Measurements from ENCODE around the gene CEP128. TPM values are rescaled to one million over a fixed set of nuclear protein-coding genes. Genes with fewer than 3 reads are reported as not detected.

Gene CEP128
- polyA plus RNA-seq, 1 of the 3 experiments (the other 2 are of a cell fraction): 1.2 TPM

GRCh38 chr14:80867798-80868197 lies 73.7 kb downstream of the CEP128 start:
- Histone ChIP-seq H4K20me1 (ENCODE audit: insufficient read depth) (no peaks in the 10 kb centered on the region), H3K9me2 (no peaks in the 10 kb centered on the region), H3K9ac (no peak overlapping the region), H3K4me1 (ENCODE audit: control insufficient read depth in 1 of 2, insufficient read depth in 2 of 2, low read depth in 1 of 2, low read length in 1 of 2) (no peaks in the 10 kb centered on the region), H3K9me3 (peaks cover 10% of the 10 kb centered on the region; the same call in 1 of the 2 replicates), H3F3A (replicated peaks; ENCODE audit: insufficient read depth) (peaks cover 6% of the 10 kb centered on the region), H3K27me3 (ENCODE audit: insufficient read depth) (no peaks in the 10 kb centered on the region), H3K4me3 (ENCODE audit: low read depth in 2 of 2, low read length in 1 of 2) (no peak overlapping the region), H3K36me3 (replicated peaks in 1 of 2; ENCODE audit: control insufficient read depth in 1 of 2, insufficient read depth in 2 of 2, low read length in 1 of 2) (peaks cover 0 to 15% of the 10 kb centered on the region in 2 experiments), H3K4me2 (no peak overlapping the region), H3K79me2 (ENCODE audit: insufficient read depth) (no peaks in the 10 kb centered on the region), H3K27ac (ENCODE audit: low read depth in 2 of 2, low read length in 1 of 2) (no peak overlapping the region), H2AFZ (ENCODE audit: low read depth) (no peak overlapping the region)
- WGBS (ENCODE audit: low lambda C conversion rate): 96% methylated on average over 2 of the region's 2 CpGs
- POLR2A ChIA-PET: no interaction called here
- TF ChIP-seq MAX (IDR thresholded peaks at IDR 0.05; ENCODE audit: low read depth): no peak
- TF ChIP-seq TCF12 (IDR thresholded peaks at IDR 0.05): no peak
- no peak for TF ChIP-seq SMC3 (IDR thresholded peaks at IDR 0.05; ENCODE audit: low read depth, low read length)
- DNase-seq: no peak
- CTCF ChIA-PET: interaction anchor here (1.3 kb wide), 1 partner anchor 37 kb away, joined by 3 read pairs; no protein-coding TSS in a partner anchor

- H3K79me2 ChIP-seq (ENCODE audit: insufficient read depth): no peaks in the 10 kb centered on the region
- H3K4me2 ChIP-seq: no peak overlapping the region
- H3K4me1 ChIP-seq (ENCODE audit: control insufficient read depth in 1 of 2, insufficient read depth in 2 of 2, low read depth in 1 of 2, low read length in 1 of 2): no peaks in the 10 kb centered on the region
- no peaks in the 10 kb centered on the region for H3K9me2 ChIP-seq
- no peak overlapping the region for H3K9ac ChIP-seq
- no peak for DNase-seq
- H3K27me3 ChIP-seq (ENCODE audit: insufficient read depth): no peaks in the 10 kb centered on the region
- H3K36me3 ChIP-seq (replicated peaks in 1 of 2; ENCODE audit: control insufficient read depth in 1 of 2, insufficient read depth in 2 of 2, low read length in 1 of 2): peaks cover 0 to 15% of the 10 kb centered on the region in 2 experiments
- POLR2A ChIA-PET: no interaction called here
- TF ChIP-seq PBX3 (IDR thresholded peaks at IDR 0.05): no peak
- TF ChIP-seq CTCF (IDR thresholded peaks at IDR 0.05): no peak
- TF ChIP-seq IRF3 (IDR thresholded peaks at IDR 0.05; ENCODE audit: low read depth, low read length): no peak
- no peak for TF ChIP-seq MXI1 (IDR thresholded peaks at IDR 0.05; ENCODE audit: low read depth, low read length)
- no peak for TF ChIP-seq FOXJ3 (CRISPR knock-in tag; IDR thresholded peaks at IDR 0.05)
- no peak for TF ChIP-seq GABPA (IDR thresholded peaks at IDR 0.05; ENCODE audit: low read depth)
- TF ChIP-seq POLR2AphosphoS5 (IDR thresholded peaks at IDR 0.05; ENCODE audit: low read depth, low read length): no peak
- no peak for TF ChIP-seq NRF1 (IDR thresholded peaks at IDR 0.05; ENCODE audit: low read depth, low read length)
- no peak for TF ChIP-seq SIN3A (IDR thresholded peaks at IDR 0.05; ENCODE audit: borderline replicate concordance, low read depth, low read length)
- TF ChIP-seq YY1 (IDR thresholded peaks at IDR 0.05; ENCODE audit: low read depth): no peak
- no peak for TF ChIP-seq TCF12 (IDR thresholded peaks at IDR 0.05)
- TF ChIP-seq ZBTB33 (IDR thresholded peaks at IDR 0.05; ENCODE audit: borderline replicate concordance, low read depth): no peak
- TF ChIP-seq JUND (IDR thresholded peaks at IDR 0.05): no peak
- TF ChIP-seq NFIC (IDR thresholded peaks at IDR 0.05; ENCODE audit: borderline replicate concordance): no peak
- no peak for TF ChIP-seq RAD21 (IDR thresholded peaks at IDR 0.05; ENCODE audit: low read length)
- no peak for TF ChIP-seq USF2 (IDR thresholded peaks at IDR 0.05; ENCODE audit: borderline replicate concordance, low read depth, low read length)
- H3K27ac ChIP-seq (ENCODE audit: low read depth in 2 of 2, low read length in 1 of 2): no peak overlapping the region
- WGBS (ENCODE audit: low lambda C conversion rate): 15% methylated on average over 1 of the region's 1 CpG
- H3K4me3 ChIP-seq (ENCODE audit: low read depth in 2 of 2, low read length in 1 of 2): 0 out of 4 replicates have a peak overlapping the region, but pooled peaks of 1 of the 2 experiments have one; percentile 10
- CTCF ChIA-PET: interaction anchor here (1.3 kb wide), 1 partner anchor 36 kb away, joined by 3 read pairs; no protein-coding TSS in a partner anchor
- H4K20me1 ChIP-seq (ENCODE audit: insufficient read depth): no peaks in the 10 kb centered on the region
- peaks cover 6% of the 10 kb centered on the region for H3F3A ChIP-seq (replicated peaks; ENCODE audit: insufficient read depth)
- peaks cover 10% of the 10 kb centered on the region; the same call in 1 of the 2 replicates for H3K9me3 ChIP-seq
- no peak overlapping the region for H2AFZ ChIP-seq (ENCODE audit: low read depth)
Measured at GRCh38 chr14:80867091-80867490, 74.4 kb downstream of the CEP128 start.

All from SK-N-SH (cell line).